WTC11 (cell line): ENCODE data around the gene ZNF678. TPM values are rescaled to one million over a fixed set of nuclear protein-coding genes. Genes with fewer than 3 reads are reported as not detected.
"Not testable (repeated sequence)": the region's sequence is repeated elsewhere in the genome, so short reads cannot be mapped to it uniquely, and the experiment has no call there.

Experiments used
- ATAC-seq: fragments of 200-7000 bp; cut with Tn5 transposase; 2 replicates; pipeline ENCODE4 v1.10.0; 2021; ENCODE audit warnings: mild to moderate bottlenecking, moderate library complexity
- CTCF ChIA-PET: fragments of 300-600 bp; sonication (Branson Sonifier 250); formaldehyde crosslinking; loops from one replicate; lab custom pipeline; 2021; ENCODE audit warnings: antibody characterized with exemption; lab: Charles Lee
- POLR2A ChIA-PET: fragments of 350-600 bp; sonication (Branson Sonifier 250); formaldehyde crosslinking; loops from one replicate; lab custom pipeline; 2021; ENCODE audit warnings: antibody characterized with exemption; lab: Charles Lee
- DNase-seq: peaks from one replicate; pipeline ENCODE4 v3.0.0; 2021; ENCODE audit warnings: low spot score
- H3K27ac Mint-ChIP-seq: 2 replicates; pipeline ENCODE4 v1.8.0; 2021; ENCODE audit warnings: mixed read lengths
- H3K27me3 Mint-ChIP-seq: 2 replicates; pipeline ENCODE4 v1.8.0; 2021; ENCODE audit warnings: low read depth, mild to moderate bottlenecking, moderate library complexity, mixed read lengths
- H3K36me3 Mint-ChIP-seq: 2 replicates; pipeline ENCODE4 v1.8.0; 2021; ENCODE audit warnings: mixed read lengths
- H3K4me1 Mint-ChIP-seq: 2 replicates; pipeline ENCODE4 v1.8.0; 2022; ENCODE audit warnings: mixed read lengths
- H3K4me3 Mint-ChIP-seq: 2 replicates; pipeline ENCODE4 v1.8.0; 2021; ENCODE audit warnings: mild to moderate bottlenecking, moderate library complexity, mixed read lengths
- H3K9me3 Mint-ChIP-seq: 2 replicates; pipeline ENCODE4 v1.8.0; 2021; ENCODE audit warnings: mixed read lengths
- AR ChIP-seq: fragments of 250-450 bp; sonication (Bioruptor Pico); IDR thresholded peaks from 2 replicates; pipeline ENCODE4 v1.9.0; 2021; ENCODE audit warnings: mild to moderate bottlenecking
- CDX4 ChIP-seq: fragments of 250-450 bp; sonication (Bioruptor Pico); IDR thresholded peaks from 2 replicates; pipeline ENCODE4 v1.9.0; 2021; ENCODE audit warnings: moderate library complexity, mild to moderate bottlenecking, inconsistent platforms, borderline replicate concordance
- E2F4 ChIP-seq: sonication (generic); formaldehyde crosslinking; IDR thresholded peaks from 2 replicates; pipeline ENCODE4 v1.8.1; 2022; ENCODE audit warnings: low read depth, mild to moderate bottlenecking, moderate library complexity, missing genetic modification reagents, borderline replicate concordance
- ELF4 ChIP-seq: sonication (generic); formaldehyde crosslinking; IDR thresholded peaks from 2 replicates; pipeline ENCODE4 v1.8.1; 2022; ENCODE audit warnings: low read depth, mild to moderate bottlenecking, moderate library complexity, missing genetic modification reagents
- MLX ChIP-seq: sonication (generic); formaldehyde crosslinking; IDR thresholded peaks from 2 replicates; pipeline ENCODE4 v1.8.1; 2023; ENCODE audit warnings: mild to moderate bottlenecking, missing genetic modification reagents, moderate library complexity
- MXD4 ChIP-seq: fragments of 250-450 bp; sonication (Bioruptor Pico); IDR thresholded peaks from 2 replicates; pipeline ENCODE4 v1.8.0; 2021; ENCODE audit warnings: mild to moderate bottlenecking, moderate library complexity, borderline replicate concordance
- MYBL2 ChIP-seq: sonication (generic); formaldehyde crosslinking; IDR thresholded peaks from 2 replicates; pipeline ENCODE4 v1.8.1; 2023; ENCODE audit warnings: mild to moderate bottlenecking, moderate library complexity, missing genetic modification reagents
- PRDM15 ChIP-seq: sonication (generic); formaldehyde crosslinking; IDR thresholded peaks from 2 replicates; pipeline ENCODE4 v1.8.0; 2022; ENCODE audit warnings: missing genetic modification reagents
- RORB ChIP-seq: fragments of 250-450 bp; sonication (Bioruptor Pico); IDR thresholded peaks from 2 replicates; pipeline ENCODE4 v1.9.0; 2021; ENCODE audit warnings: mild to moderate bottlenecking
- USF2 ChIP-seq: sonication (generic); formaldehyde crosslinking; IDR thresholded peaks from 2 replicates; pipeline ENCODE4 v1.8.1; 2023; ENCODE audit warnings: mild to moderate bottlenecking, missing genetic modification reagents, moderate library complexity
- ZNF219 ChIP-seq: sonication (generic); formaldehyde crosslinking; IDR thresholded peaks from 2 replicates; pipeline ENCODE4 v1.8.0; 2023; ENCODE audit warnings: missing genetic modification reagents, mild to moderate bottlenecking, borderline replicate concordance
- ZNF671 ChIP-seq: fragments of 250-450 bp; sonication (Bioruptor Pico); IDR thresholded peaks from 2 replicates; pipeline ENCODE4 v1.8.0; 2021; ENCODE audit warnings: mild to moderate bottlenecking
- total RNA-seq: library from RNA; stranded (reverse); gene quantifications from 3 replicates; pipeline ENCODE4 v1.2.3, GENCODE V29; 2021

The ZNF678 gene
- total RNA-seq, 1 experiment from 2014 or later: 28.9 TPM

- TF ChIP-seq AR (CRISPR knock-in tag) (no peak), MXD4 (CRISPR knock-in tag) (no peak), ELF4 (CRISPR knock-in tag) (no peak), MLX (CRISPR knock-in tag) (no peak), RORB (CRISPR knock-in tag) (no peak), ZNF219 (CRISPR knock-in tag) (no peak), ZNF671 (CRISPR knock-in tag) (no peak), MYBL2 (CRISPR knock-in tag) (no peak)
- TF ChIP-seq, all 79 proteins: peak for 0
These were observed 134.0 kb downstream of the ZNF678 start (continued) for GRCh38 chr1:227697321-227697864.

GRCh38 chr1:227701631-227702030 lies 138.3 kb downstream of the ZNF678 start:
- Mint-ChIP-seq H3K9me3 (peaks cover 70% of the 10 kb centered on the region), H3K27me3 (peaks cover 46% of the 10 kb centered on the region), H3K36me3 (peaks cover 36% of the 10 kb centered on the region)
- ATAC-seq, H3K4me1 Mint-ChIP-seq, DNase-seq, CTCF ChIA-PET, POLR2A ChIA-PET, H3K4me3 Mint-ChIP-seq, H3K27ac Mint-ChIP-seq: not testable (repeated sequence)

GRCh38 chr1:227707846-227708245 lies 144.5 kb downstream of the ZNF678 start:
- ChIA-PET CTCF (interaction anchor here (0.6 kb wide), 1 partner anchor 23 kb away, joined by 3 read pairs; no protein-coding TSS in a partner anchor), POLR2A (no interaction called here)
- H3K27me3 Mint-ChIP-seq: peaks cover 22% of the 10 kb centered on the region
- H3K36me3 Mint-ChIP-seq: peaks cover 33% of the 10 kb centered on the region
- DNase-seq: no peak
- TF ChIP-seq E2F4 (CRISPR knock-in tag): no peak
- TF ChIP-seq CDX4: no peak
- no peak for TF ChIP-seq PRDM15 (CRISPR knock-in tag)
- no peak for TF ChIP-seq USF2 (CRISPR knock-in tag)
- H3K4me3 Mint-ChIP-seq: no peak overlapping the region
- H3K4me1 Mint-ChIP-seq: no peaks in the 10 kb centered on the region
- H3K27ac Mint-ChIP-seq: no peak overlapping the region
- ATAC-seq: no peak
- peaks cover 67% of the 10 kb centered on the region for H3K9me3 Mint-ChIP-seq
